CD14-positive monocyte (primary cell): ENCODE data around the gene RP2. TPM values are rescaled to one million over a fixed set of nuclear protein-coding genes. Genes with fewer than 3 reads are reported as not detected.

Experiments used
- DNase-seq, 3 donors: peaks; one replicate each; pipeline ENCODE4 v3.0.0-alpha.2; 2011 to 2022
- H2AFZ ChIP-seq: 2 replicates; pipeline ENCODE4 v1.6.0; 2012; ENCODE audit warnings: mild to moderate bottlenecking, low read depth, low read length, inconsistent platforms; ENCODE audit not compliant: insufficient read depth, poor library complexity, severe bottlenecking
- H3K27ac ChIP-seq, 2 donors: 1 replicate in 1 of 2; 2 replicates in 1 of 2; pipeline ENCODE4 v1.5.1; 2012 to 2013; ENCODE audit warnings: low read length in 2 of 2, control low read depth in 1 of 2, inconsistent platforms in 1 of 2, low read depth in 1 of 2, mild to moderate bottlenecking in 1 of 2
- H3K27me3 ChIP-seq, 2 donors: one replicate each; pipeline versions ENCODE4 v1.6.0 to v1.6.1; 2011 to 2013; ENCODE audit warnings: low read length in 2 of 2; ENCODE audit not compliant: control insufficient read depth in 2 of 2, insufficient read depth in 2 of 2
- H3K36me3 ChIP-seq, 2 donors: replicated peaks in 1 of 2; 1 replicate in 1 of 2; 2 replicates in 1 of 2; pipeline versions ENCODE4 v1.5.1 to v1.6.1; 2012 to 2013; ENCODE audit warnings: low read length in 2 of 2, control low read depth in 1 of 2, inconsistent platforms in 1 of 2, mild to moderate bottlenecking in 1 of 2; ENCODE audit not compliant: insufficient read depth in 2 of 2, control insufficient read depth in 1 of 2
- H3K4me1 ChIP-seq, 2 donors: 1 replicate in 1 of 2; 2 replicates in 1 of 2; pipeline versions ENCODE4 v1.5.1 to v1.6.1; 2012 to 2013; ENCODE audit warnings: low read length in 2 of 2, control low read depth in 1 of 2, inconsistent platforms in 1 of 2, mild to moderate bottlenecking in 1 of 2, moderate library complexity in 1 of 2; ENCODE audit not compliant: insufficient read depth in 2 of 2, control insufficient read depth in 1 of 2
- H3K4me2 ChIP-seq: replicated peaks from 2 replicates; pipeline ENCODE3; 2012; ENCODE audit warnings: low read length, moderate library complexity, mild to moderate bottlenecking; ENCODE audit not compliant: poor library complexity, severe bottlenecking; ENCODE audit errors: extremely low read depth
- H3K4me3 ChIP-seq, 3 experiments: fragments of 200-600 bp in 1 of 3; sonication (generic) in 1 of 3; replicated peaks in 1 of 3; 1 replicate in 2 of 3; 2 replicates in 1 of 3; pipeline ENCODE4 v1.5.1; 2011 to 2013; ENCODE audit warnings: low read length in 3 of 3, mild to moderate bottlenecking in 3 of 3, control low read depth in 2 of 3, low read depth in 2 of 3, inconsistent platforms in 1 of 3, moderate library complexity in 1 of 3
- H3K79me2 ChIP-seq: 2 replicates; pipeline ENCODE4 v1.6.0; 2012; ENCODE audit warnings: mild to moderate bottlenecking, control low read depth, inconsistent platforms, low read length, moderate library complexity; ENCODE audit not compliant: insufficient read depth
- H3K9ac ChIP-seq: 2 replicates; pipeline ENCODE4 v1.6.0; 2017; ENCODE audit warnings: low read length, mild to moderate bottlenecking; ENCODE audit not compliant: insufficient read depth, poor library complexity, severe bottlenecking
- H3K9me3 ChIP-seq, 2 donors: replicated peaks in 1 of 2; 1 replicate in 1 of 2; 2 replicates in 1 of 2; pipeline versions ENCODE4 v1.5.1 to v1.6.1; 2012 to 2013; ENCODE audit warnings: low read length in 2 of 2, control low read depth in 1 of 2; ENCODE audit not compliant: control insufficient read depth in 1 of 2, insufficient read depth in 1 of 2
- H4K20me1 ChIP-seq: 2 replicates; pipeline ENCODE4 v1.6.0; 2012; ENCODE audit warnings: mild to moderate bottlenecking, low read length, control low read depth, moderate library complexity; ENCODE audit not compliant: insufficient read depth
- H3K27ac Mint-ChIP-seq, 7 donors: one replicate each; pipeline ENCODE4 v1.8.0; 2020; ENCODE audit warnings: mild to moderate bottlenecking in 7 of 7, mixed read lengths in 7 of 7, moderate library complexity in 6 of 7, inconsistent platforms in 2 of 7
- H3K27me3 Mint-ChIP-seq, 3 donors: one replicate each; pipeline ENCODE4 v1.8.0; 2021 to 2022; ENCODE audit warnings: low read depth in 3 of 3, mild to moderate bottlenecking in 3 of 3, mixed read lengths in 3 of 3, moderate library complexity in 3 of 3, inconsistent platforms in 1 of 3
- H3K36me3 Mint-ChIP-seq, 2 donors: one replicate each; pipeline ENCODE4 v1.8.0; 2020; ENCODE audit warnings: mixed read lengths in 2 of 2, inconsistent platforms in 1 of 2, mild to moderate bottlenecking in 1 of 2
- H3K4me1 Mint-ChIP-seq: one replicate; pipeline ENCODE4 v1.8.0; 2020; ENCODE audit warnings: mild to moderate bottlenecking, mixed read lengths
- H3K4me3 Mint-ChIP-seq, 2 donors: one replicate each; pipeline ENCODE4 v1.8.0; 2020; ENCODE audit warnings: mild to moderate bottlenecking in 2 of 2, mixed read lengths in 2 of 2, moderate library complexity in 1 of 2
- H3K9me3 Mint-ChIP-seq, 7 donors: one replicate each; pipeline ENCODE4 v1.8.0; 2020 to 2022; ENCODE audit warnings: mixed read lengths in 7 of 7, mild to moderate bottlenecking in 6 of 7, moderate library complexity in 6 of 7, inconsistent platforms in 2 of 7
- CTCF ChIP-seq: fragments of 200-600 bp; IDR thresholded peaks from one replicate; pipeline ENCODE4 v1.8.0; 2022; ENCODE audit warnings: antibody characterized with exemption, mild to moderate bottlenecking
- WGBS: methylation state at CpG from one replicate; pipeline ENCODE4 v1.1.5; 2013; ENCODE audit warnings: missing lambda C conversion rate; ENCODE audit not compliant: insufficient coverage; 5-methylcytosine and 5-hydroxymethylcytosine counted together
- intact Hi-C, 2 donors: fragments of 100-400 bp; cut with micrococcal nuclease; formaldehyde crosslinking; loops; one replicate each; pipeline versions ENCODE4 v1.15.0 to v1.15.1; 2023
- polyA plus RNA-seq, 3 donors: library from polyadenylated mRNA; depleted of rRNA in 1 of 3; unstranded in 2 of 3; stranded (reverse) in 1 of 3; fragments of 300-500 nt in 2 of 3; fragments of >200 nt in 1 of 3; fragmentation: Illumina TruSeq in 2 of 3; gene quantifications; 1 replicate in 2 of 3; 2 replicates in 1 of 3; pipeline ENCODE4 v1.2.3, GENCODE V29; 2012 to 2021

The RP2 gene
- polyA plus RNA-seq, 3 donors: 17.2 to 60.3 (median 55.7) TPM

GRCh38 chrX:46860557-46860956 is 23.7 kb downstream of the RP2 start:
- Mint-ChIP-seq H3K27me3 (peaks cover 0 to 6% (median 0%) of the 10 kb centered on the region in 3 donors), H3K4me1 (peaks cover 10% of the 10 kb centered on the region), H3K27ac (no peak overlapping the region), H3K36me3 (peaks cover 29 to 39% of the 10 kb centered on the region in 2 donors), H3K4me3 (no peak overlapping the region), H3K9me3 (peaks cover 0 to 2% (median 0%) of the 10 kb centered on the region in 7 donors)
- TF ChIP-seq CTCF: no peak
- Histone ChIP-seq H3K27me3 (no peaks in the 10 kb centered on the region), H2AFZ (no peak overlapping the region), H3K36me3 (peaks cover 25 to 47% of the 10 kb centered on the region in 2 donors), H3K79me2 (peaks cover 92% of the 10 kb centered on the region), H3K4me2 (no peak overlapping the region), H4K20me1 (peaks cover 94% of the 10 kb centered on the region), H3K27ac (no peak overlapping the region), H3K4me1 (peaks cover 5 to 8% of the 10 kb centered on the region in 2 donors), H3K9me3 (no peaks in the 10 kb centered on the region), H3K9ac (no peak overlapping the region), H3K4me3 (no peak overlapping the region)
- no peak for DNase-seq
- no CpG with 5 or more reads among the region's 1 CpG for WGBS
- intact Hi-C loops: no loop called here

- peak overlapping the region in 1 of 7 donors; percentile 27 for H3K27ac Mint-ChIP-seq
- H3K9me3 Mint-ChIP-seq: peaks cover 0 to 5% (median 0%) of the 10 kb centered on the region in 7 donors
- Histone ChIP-seq H3K79me2 (peaks cover 92% of the 10 kb centered on the region), H3K36me3 (peaks cover 24 to 46% of the 10 kb centered on the region in 2 donors), H3K9ac (no peak overlapping the region), H3K27me3 (no peaks in the 10 kb centered on the region), H3K27ac (no peak overlapping the region), H4K20me1 (peaks cover 92% of the 10 kb centered on the region), H3K9me3 (no peaks in the 10 kb centered on the region), H3K4me3 (no peak overlapping the region), H3K4me1 (peaks cover 5 to 8% of the 10 kb centered on the region in 2 donors), H3K4me2 (no peak overlapping the region), H2AFZ (no peak overlapping the region)
- no CpG with 5 or more reads among the region's 2 CpGs for WGBS
- intact Hi-C loops: no loop called here
- peaks cover 42 to 48% of the 10 kb centered on the region in 2 donors for H3K36me3 Mint-ChIP-seq
- peaks cover 0 to 6% (median 0%) of the 10 kb centered on the region in 3 donors for H3K27me3 Mint-ChIP-seq
- no peak for TF ChIP-seq CTCF
- H3K4me3 Mint-ChIP-seq: no peak overlapping the region
- no peak for DNase-seq
- H3K4me1 Mint-ChIP-seq: peaks cover 10% of the 10 kb centered on the region
Measured at GRCh38 chrX:46863072-46863471, 26.2 kb downstream of the RP2 start.
